A549 (cell line): ENCODE measurements around the gene SLCO2A1. TPM values are rescaled to one million over a fixed set of nuclear protein-coding genes. Genes with fewer than 3 reads are reported as not detected.

Experiments used
- ATAC-seq, 2 experiments: fragments of 200-7000 bp in 1 of 2; fragments of >200 bp in 1 of 2; cut with Nextera tagmentation in 1 of 2; cut with Tn5 transposase in 1 of 2; 3 replicates each; pipeline versions ENCODE4 v1.8.0 to v1.9.1; 2018 to 2020; ENCODE audit warnings: mild to moderate bottlenecking in 1 of 2, moderate library complexity in 1 of 2
- CTCF ChIA-PET: fragments of 300-600 bp; sonication (Branson Sonifier 250); formaldehyde crosslinking; extraction: SDS; loops from one replicate; lab custom pipeline; 2021; ENCODE audit warnings: antibody characterized with exemption, inconsistent platforms; lab: Yijun Ruan, JAX
- POLR2A ChIA-PET: fragments of 350-600 bp; formaldehyde crosslinking; extraction: SDS; loops from one replicate; lab custom pipeline; 2021; ENCODE audit warnings: antibody characterized with exemption, inconsistent platforms; lab: Yijun Ruan, JAX
- DNase-seq, 2 experiments: peaks; one replicate each; pipeline versions ENCODE4 v3.0.0 to v3.0.0-alpha.2; 2011 to 2016; ENCODE audit warnings: low read depth in 1 of 2, low spot score in 1 of 2
- FAIRE-seq: peaks from 2 replicates; lab custom pipeline; 2011; peaks lifted over from hg19 to GRCh38; lab: Jason Lieb, UNC
- H3K27ac ChIP-seq, 2 experiments: fragments of >200 bp; sonication (Bioruptor Twin); formaldehyde crosslinking; 3 replicates each; pipeline ENCODE4 v1.5.1; 2016 to 2017
- H3K4me1 ChIP-seq: fragments of >200 bp; sonication (Bioruptor Twin); formaldehyde crosslinking; 3 replicates; pipeline ENCODE4 v1.6.1; 2016
- H3K4me2 ChIP-seq: fragments of >200 bp; sonication (Bioruptor Twin); formaldehyde crosslinking; 3 replicates; pipeline ENCODE4 v1.6.1; 2016
- H3K4me3 ChIP-seq: fragments of >200 bp; sonication (Bioruptor Twin); formaldehyde crosslinking; 3 replicates; pipeline ENCODE4 v1.5.1; 2016
- H3K9me3 ChIP-seq: fragments of >200 bp; sonication (Bioruptor Twin); formaldehyde crosslinking; 3 replicates; pipeline ENCODE4 v1.6.1; 2016
- BHLHE40 ChIP-seq: IDR thresholded peaks from 2 replicates; pipeline ENCODE4 v1.6.1; 2012; ENCODE audit warnings: low read depth, low read length, inconsistent platforms
- CBX2 ChIP-seq: fragments of 200-600 bp; sonication (generic); IDR thresholded peaks from 2 replicates; pipeline ENCODE4 v1.6.1; 2016; ENCODE audit warnings: low read depth, mild to moderate bottlenecking, borderline replicate concordance
- CBX8 ChIP-seq: fragments of 200-600 bp; sonication (generic); IDR thresholded peaks from 2 replicates; pipeline ENCODE4 v1.6.1; 2016
- CEBPB ChIP-seq, 2 experiments: fragments of >200 bp in 1 of 2; sonication (Bioruptor Twin) in 1 of 2; formaldehyde crosslinking in 1 of 2; IDR thresholded peaks; 2 replicates each; pipeline ENCODE4 v1.6.1; 2012 to 2016
- CHD2 ChIP-seq: fragments of 150-350 bp; IDR thresholded peaks from 2 replicates; pipeline ENCODE4 v1.6.1; 2014; ENCODE audit warnings: low read length; ENCODE audit not compliant: partially characterized antibody
- CTCF ChIP-seq: fragments of >200 bp; sonication (Bioruptor Twin); formaldehyde crosslinking; IDR thresholded peaks from 3 replicates; pipeline ENCODE4 v1.5.1; 2016
- E2F6 ChIP-seq: IDR thresholded peaks from 2 replicates; pipeline ENCODE4 v1.6.1; 2012; ENCODE audit warnings: low read depth, borderline replicate concordance
- ELK1 ChIP-seq: fragments of 150-350 bp; IDR thresholded peaks from 2 replicates; pipeline ENCODE4 v1.6.1; 2014; ENCODE audit warnings: low read depth, mild to moderate bottlenecking, low read length
- EP300 ChIP-seq, 2 experiments: fragments of >200 bp; sonication (Bioruptor Twin); formaldehyde crosslinking; IDR thresholded peaks; 2 replicates in 1 of 2; 3 replicates in 1 of 2; pipeline ENCODE4 v1.6.1; 2016 to 2017
- FOSB ChIP-seq: fragments of 250-450 bp; sonication (Bioruptor Pico); IDR thresholded peaks from 2 replicates; pipeline ENCODE4 v1.5.0; 2020; ENCODE audit warnings: mild to moderate bottlenecking, moderate library complexity
- GATA3 ChIP-seq: IDR thresholded peaks from 2 replicates; pipeline ENCODE4 v1.6.1; 2012; ENCODE audit warnings: borderline replicate concordance
- HDAC2 ChIP-seq: fragments of 200-600 bp; sonication (generic); IDR thresholded peaks from 2 replicates; pipeline ENCODE4 v1.6.1; 2016
- HMGXB4 ChIP-seq: fragments of 250-450 bp; sonication (Bioruptor Pico); IDR thresholded peaks from 2 replicates; pipeline ENCODE4 v1.5.0; 2021; ENCODE audit warnings: mild to moderate bottlenecking, moderate library complexity, borderline replicate concordance
- HOXB13 ChIP-seq: fragments of 250-450 bp; sonication (Bioruptor Pico); IDR thresholded peaks from 2 replicates; pipeline ENCODE4 v1.5.0; 2020; ENCODE audit warnings: low read depth, mild to moderate bottlenecking, moderate library complexity
- HOXB5 ChIP-seq: fragments of 250-450 bp; sonication (Bioruptor Pico); IDR thresholded peaks from 2 replicates; pipeline ENCODE4 v1.5.0; 2020; ENCODE audit warnings: mild to moderate bottlenecking, moderate library complexity
- JUN ChIP-seq, 2 experiments: fragments of >200 bp; sonication (Bioruptor Twin); formaldehyde crosslinking; IDR thresholded peaks; 2 replicates in 1 of 2; 3 replicates in 1 of 2; pipeline ENCODE4 v1.6.1; 2016 to 2017
- JUNB ChIP-seq: fragments of >200 bp; sonication (Bioruptor Twin); formaldehyde crosslinking; IDR thresholded peaks from 2 replicates; pipeline ENCODE4 v1.6.1; 2016
- KDM1A ChIP-seq: fragments of 200-600 bp; sonication (generic); IDR thresholded peaks from 2 replicates; pipeline ENCODE4 v1.6.1; 2016; ENCODE audit warnings: low read depth, mild to moderate bottlenecking
- MAZ ChIP-seq: fragments of 150-350 bp; IDR thresholded peaks from 2 replicates; pipeline ENCODE4 v1.6.1; 2014; ENCODE audit warnings: antibody characterized with exemption, low read depth, low read length, borderline replicate concordance
- MYC ChIP-seq: IDR thresholded peaks from 2 replicates; pipeline ENCODE4 v1.6.1; 2012; ENCODE audit warnings: mild to moderate bottlenecking, inconsistent platforms, low read length, improper control_type of control experiment, borderline replicate concordance
- NPAS2 ChIP-seq: fragments of 250-450 bp; sonication (Bioruptor Pico); IDR thresholded peaks from 2 replicates; pipeline ENCODE4 v1.8.0; 2022; ENCODE audit warnings: mild to moderate bottlenecking, moderate library complexity, borderline replicate concordance
- RAD21 ChIP-seq, 2 experiments: fragments of >200 bp in 1 of 2; sonication (Bioruptor Twin) in 1 of 2; formaldehyde crosslinking in 1 of 2; IDR thresholded peaks in 1 of 2; conservative IDR thresholded peaks in 1 of 2; 2 replicates in 1 of 2; 3 replicates in 1 of 2; pipeline ENCODE4 v1.6.1; 2012 to 2018; ENCODE audit warnings: inconsistent platforms in 1 of 2
- RCOR1 ChIP-seq: fragments of 150-350 bp; IDR thresholded peaks from 2 replicates; pipeline ENCODE4 v1.6.1; 2014; ENCODE audit warnings: antibody characterized with exemption, low read length, low read depth
- RNF2 ChIP-seq: fragments of 200-600 bp; sonication (generic); IDR thresholded peaks from 2 replicates; pipeline ENCODE4 v1.6.1; 2016; ENCODE audit warnings: low read depth, mild to moderate bottlenecking, antibody characterized with exemption, moderate library complexity, borderline replicate concordance
- TP53 ChIP-seq: fragments of 250-450 bp; sonication (Bioruptor Pico); IDR thresholded peaks from 2 replicates; pipeline ENCODE4 v1.5.0; 2021; ENCODE audit warnings: mild to moderate bottlenecking, moderate library complexity
- ZC3H11A ChIP-seq: fragments of 450-650 bp; IDR thresholded peaks from 2 replicates; pipeline ENCODE4 v1.6.1; 2014; ENCODE audit warnings: antibody characterized with exemption, mild to moderate bottlenecking
- ZFP36 ChIP-seq: fragments of 450-650 bp; IDR thresholded peaks from 2 replicates; pipeline ENCODE4 v1.6.1; 2014; ENCODE audit warnings: borderline replicate concordance; ENCODE audit not compliant: partially characterized antibody
- ZNF302 ChIP-seq: fragments of 250-450 bp; sonication (Bioruptor Pico); IDR thresholded peaks from 2 replicates; pipeline ENCODE4 v1.9.0; 2021; ENCODE audit warnings: inconsistent platforms, mild to moderate bottlenecking, moderate library complexity
- WGBS: methylation state at CpG from one replicate; pipeline ENCODE4 v1.1.6; 2017; ENCODE audit errors: missing lambda C conversion rate; 5-methylcytosine and 5-hydroxymethylcytosine counted together
- polyA plus RNA-seq, 4 experiments: library from polyadenylated mRNA; depleted of rRNA in 3 of 4; stranded (reverse); fragments of >200 nt; fragmentation: RNase III in 1 of 4; extraction: RNeasy Plus Mini Kit Qiagen cat#74134 plus additional on column Dnase treatment in 1 of 4; gene quantifications; 2 replicates in 3 of 4; 3 replicates in 1 of 4; pipeline ENCODE4 v1.2.3, GENCODE V29; 2011 to 2017

Gene SLCO2A1
- polyA plus RNA-seq, 2 of the 4 experiments (the other 2 are of a cell fraction), result 0.12 TPM; not detected in 1

GRCh38 chr3:133888726-133889340 is 140.9 kb downstream of the SLCO2A1 start:
- ATAC-seq, result no peak
- POLR2A ChIA-PET, result no interaction called here
- Histone ChIP-seq H3K4me3 (no peak overlapping the region), H3K9me3 (no peaks in the 10 kb centered on the region), H3K4me2 (no peak overlapping the region)
- WGBS, result 63% methylated on average over 9 of the region's 9 CpGs
- no peak for FAIRE-seq
- CTCF ChIA-PET, result no interaction called here
- TF ChIP-seq RNF2, result no peak
- no peak for TF ChIP-seq E2F6
- no peak for TF ChIP-seq BHLHE40
- no peak for TF ChIP-seq GATA3
- TF ChIP-seq ZC3H11A, result no peak
- no peak for TF ChIP-seq HDAC2
- no peak for TF ChIP-seq HMGXB4
- TF ChIP-seq NPAS2 (CRISPR knock-in tag), result no peak
- no peak for TF ChIP-seq CBX2
- no peak for TF ChIP-seq CHD2
- TF ChIP-seq CBX8, result no peak
- no peak for TF ChIP-seq HOXB13 (CRISPR knock-in tag)
- TF ChIP-seq TP53, result no peak
- TF ChIP-seq MYC, result no peak
- no peak for TF ChIP-seq MAZ
- TF ChIP-seq, all 56 proteins: peak for 0
- no peaks in the 10 kb centered on the region for H3K4me1 ChIP-seq
- DNase-seq, result no peak
- no peak overlapping the region for H3K27ac ChIP-seq

GRCh38 chr3:133887803-133888703 is 141.7 kb downstream of the SLCO2A1 start:
- no peak for ATAC-seq
- no peak overlapping the region for H3K4me2 ChIP-seq
- no peaks in the 10 kb centered on the region for H3K4me1 ChIP-seq
- CTCF ChIA-PET, result no interaction called here
- no peaks in the 10 kb centered on the region for H3K9me3 ChIP-seq
- no peak for DNase-seq
- WGBS, result 75% methylated on average over 4 of the region's 8 CpGs
- POLR2A ChIA-PET, result no interaction called here
- H3K27ac ChIP-seq, result no peak overlapping the region
- no peak for FAIRE-seq
- TF ChIP-seq ELK1 (no peak), RNF2 (no peak), BHLHE40 (no peak), CEBPB (IDR thresholded peaks at IDR 0.05) (no peak), HOXB5 (CRISPR knock-in tag) (no peak), EP300 (IDR thresholded peaks at IDR 0.05) (no peak), KDM1A (no peak), CTCF (no peak), RAD21 (conservative IDR thresholded peaks at IDR 0.05 in 1 of 2, IDR thresholded peaks at IDR 0.05 in 1 of 2) (no peak), RCOR1 (no peak), ZNF302 (CRISPR knock-in tag) (no peak), NPAS2 (CRISPR knock-in tag) (no peak), ZFP36 (no peak), JUN (IDR thresholded peaks at IDR 0.05) (no peak), FOSB (no peak), JUNB (no peak)
- H3K4me3 ChIP-seq, result no peak overlapping the region
